HL-60 (cell line): ENCODE data around the gene OR9Q1.
"Not testable (repeated sequence)": the region's sequence is repeated elsewhere in the genome, so short reads cannot be mapped to it uniquely, and the experiment has no call there.

Source experiments
- DNase-seq, 2 experiments: peaks; one replicate each; pipeline ENCODE4 v3.0.0-alpha.2; 2010 to 2020; ENCODE audit warnings: low read depth in 1 of 2, low spot score in 1 of 2
- H3K27ac ChIP-seq: fragments of 250-450 bp; sonication (Bioruptor Pico); replicated peaks from 2 replicates; pipeline ENCODE4 v1.5.1; 2020; ENCODE audit warnings: mild to moderate bottlenecking, moderate library complexity
- H3K27me3 ChIP-seq: fragments of 250-450 bp; sonication (Bioruptor Pico); 2 replicates; pipeline ENCODE4 v1.5.1; 2021; ENCODE audit warnings: mild to moderate bottlenecking, moderate library complexity; ENCODE audit not compliant: insufficient read depth, poor library complexity, severe bottlenecking
- H3K4me3 ChIP-seq: replicated peaks from 2 replicates; pipeline ENCODE4 v1.5.1; 2011; ENCODE audit warnings: mild to moderate bottlenecking, control low read depth, low read length; ENCODE audit not compliant: insufficient read depth
- CTCF ChIP-seq: IDR thresholded peaks from one replicate; pipeline ENCODE4 v1.5.1; 2011; ENCODE audit warnings: low read length, control low read depth, inconsistent platforms; ENCODE audit not compliant: insufficient read depth
- GABPA ChIP-seq: IDR thresholded peaks from 2 replicates; pipeline ENCODE4 v1.6.1; 2012; ENCODE audit warnings: low read depth
- POLR2AphosphoS5 ChIP-seq: IDR thresholded peaks from 2 replicates; pipeline ENCODE4 v1.6.1; 2012; ENCODE audit warnings: low read depth
- REST ChIP-seq: IDR thresholded peaks from 2 replicates; pipeline ENCODE4 v1.6.1; 2012; ENCODE audit warnings: low read depth; ENCODE audit not compliant: insufficient replicate concordance
- SPI1 ChIP-seq: IDR thresholded peaks from 2 replicates; pipeline ENCODE4 v1.6.1; 2012; ENCODE audit warnings: low read depth, mild to moderate bottlenecking, borderline replicate concordance

Gene OR9Q1

GRCh38 chr11:58199271-58199670 lies 175.6 kb downstream of the OR9Q1 start:
- no peak overlapping the region for H3K27ac ChIP-seq
- TF ChIP-seq REST (no peak), GABPA (no peak), POLR2AphosphoS5 (no peak), CTCF (no peak), SPI1 (no peak)
- H3K27me3 ChIP-seq, result no peaks in the 10 kb centered on the region
- DNase-seq, result no peak
- H3K4me3 ChIP-seq, result no peak overlapping the region

- DNase-seq, result no peak
- Histone ChIP-seq H3K4me3 (no peak within 1 kb of the TSS), H3K27ac (no peak within 1 kb of the TSS), H3K27me3 (no peaks in the 10 kb centered on the region)
- TF ChIP-seq POLR2AphosphoS5, result no peak
- TF ChIP-seq GABPA, result no peak
- no peak for TF ChIP-seq CTCF
- no peak for TF ChIP-seq SPI1
- TF ChIP-seq REST, result no peak
Measured at GRCh38 chr11:58204042-58204441, 180.4 kb downstream of the OR9Q1 start, which contains the start of gene OR1S2. Gene OR1S2 (minus strand): TSS chr11:58204142. CDS start chr11:58204142, 0 bp downstream.

- H3K4me3 ChIP-seq, DNase-seq, H3K27ac ChIP-seq, H3K27me3 ChIP-seq: not testable (repeated sequence)
Measured at GRCh38 chr11:58212420-58212819, 188.7 kb downstream of the OR9Q1 start, which contains the start of gene OR1S1. Gene OR1S1 (plus strand): TSS chr11:58212720.

- no peak for TF ChIP-seq CTCF
- no peak for TF ChIP-seq GABPA
- no peak for TF ChIP-seq REST
- TF ChIP-seq SPI1, result no peak
- TF ChIP-seq POLR2AphosphoS5, result no peak
- Histone ChIP-seq H3K27ac (no peak overlapping the region), H3K27me3 (no peaks in the 10 kb centered on the region), H3K4me3 (no peak overlapping the region)
- no peak for DNase-seq
Measured at GRCh38 chr11:58216476-58216875, 192.8 kb downstream of the OR9Q1 start.
